GM12878 (cell line): ENCODE data around the gene DPF3. TPM values are rescaled to one million over a fixed set of nuclear protein-coding genes. Genes with fewer than 3 reads are reported as not detected.

Source experiments
- ATAC-seq: fragments of 200-7000 bp; cut with Tn5 transposase; 3 replicates; pipeline ENCODE4 v1.9.1; 2020; ENCODE audit warnings: mild to moderate bottlenecking, moderate library complexity
- BruUV-seq: library from RNA; stranded (reverse); fragments of 400-500 nt; replicated peaks from 2 replicates; lab custom pipeline; 2021; lab: Mats Ljungman, UMichigan
- CTCF ChIA-PET: fragments of 300-600 bp; sonication (Branson Sonifier 250); formaldehyde crosslinking; extraction: SDS; loops from one replicate; lab custom pipeline; 2021; ENCODE audit warnings: inconsistent platforms; lab: Yijun Ruan, JAX
- POLR2A ChIA-PET: fragments of 350-600 bp; formaldehyde crosslinking; extraction: SDS; loops from one replicate; lab custom pipeline; 2021; ENCODE audit warnings: inconsistent platforms; lab: Charles Lee
- RAD21 ChIA-PET: fragments of 300-600 bp; sonication (Branson Sonifier 250); formaldehyde crosslinking; loops from one replicate; lab custom pipeline; 2023; ENCODE audit warnings: antibody characterized with exemption; ENCODE audit not compliant: unreplicated experiment; lab: Charles Lee
- SMC1A ChIA-PET: fragments of 300-600 bp; sonication (Branson Sonifier 250); formaldehyde crosslinking; loops from one replicate; lab custom pipeline; 2023; ENCODE audit not compliant: unreplicated experiment, uncharacterized antibody; lab: Charles Lee
- DNase-seq: peaks from one replicate; pipeline ENCODE4 v3.0.0-alpha.2; 2011; ENCODE audit warnings: low read depth, low spot score
- FAIRE-seq: peaks from 3 replicates; lab custom pipeline; 2011; peaks lifted over from hg19 to GRCh38; lab: Jason Lieb, UNC
- H2AFZ ChIP-seq: 2 replicates; pipeline ENCODE4 v1.6.0; 2011; ENCODE audit warnings: low read depth, low read length, control low read depth; ENCODE audit not compliant: control insufficient read depth
- H3K27ac ChIP-seq: 2 replicates; pipeline ENCODE4 v1.5.1; 2011; ENCODE audit warnings: control low read depth; ENCODE audit not compliant: control insufficient read depth, insufficient read depth
- H3K27me3 ChIP-seq, 2 experiments: replicated peaks in 1 of 2; 2 replicates each; pipeline versions ENCODE4 v1.6.0 to v1.6.1; 2011; ENCODE audit warnings: low read length in 1 of 2; ENCODE audit not compliant: control insufficient read depth in 2 of 2, insufficient read depth in 2 of 2
- H3K36me3 ChIP-seq, 2 experiments: 2 replicates each; pipeline ENCODE4 v1.5.1; 2011; ENCODE audit warnings: low read length in 1 of 2; ENCODE audit not compliant: control insufficient read depth in 2 of 2, insufficient read depth in 2 of 2
- H3K4me1 ChIP-seq: 2 replicates; pipeline ENCODE4 v1.6.1; 2011; ENCODE audit warnings: mild to moderate bottlenecking, low read length, moderate library complexity, mixed read lengths; ENCODE audit not compliant: control insufficient read depth, insufficient read depth
- H3K4me2 ChIP-seq: 2 replicates; pipeline ENCODE4 v1.6.0; 2011; ENCODE audit warnings: control low read depth; ENCODE audit not compliant: control insufficient read depth, insufficient read depth
- H3K4me3 ChIP-seq: fragments of 200-600 bp; sonication (generic); 2 replicates; pipeline ENCODE4 v1.5.1; 2016
- H3K79me2 ChIP-seq: 2 replicates; pipeline ENCODE4 v1.6.0; 2011; ENCODE audit warnings: low read length; ENCODE audit not compliant: control insufficient read depth, insufficient read depth
- H3K9ac ChIP-seq: 2 replicates; pipeline ENCODE4 v1.8.0; 2011; ENCODE audit warnings: low read length, control low read depth, mixed read lengths; ENCODE audit not compliant: control insufficient read depth, insufficient read depth
- H3K9me3 ChIP-seq: replicated peaks from 3 replicates; pipeline ENCODE4 v1.5.1; 2011; ENCODE audit warnings: mild to moderate bottlenecking, low read length; ENCODE audit not compliant: control insufficient read depth, insufficient read depth
- H4K20me1 ChIP-seq: 2 replicates; pipeline ENCODE4 v1.6.0; 2011; ENCODE audit not compliant: control insufficient read depth, insufficient read depth
- BCL11A ChIP-seq: IDR thresholded peaks from 2 replicates; pipeline ENCODE4 v1.6.1; 2011; ENCODE audit warnings: low read depth, low read length
- CHD4 ChIP-seq: fragments of 200-600 bp; sonication (generic); IDR thresholded peaks from 2 replicates; pipeline ENCODE4 v1.6.1; 2016; ENCODE audit warnings: mild to moderate bottlenecking
- DPF2 ChIP-seq: fragments of 450-650 bp; IDR thresholded peaks from 2 replicates; pipeline ENCODE4 v1.6.1; 2017; ENCODE audit warnings: mild to moderate bottlenecking
- GABPA ChIP-seq: IDR thresholded peaks from 2 replicates; pipeline ENCODE4 v1.6.1; 2014; ENCODE audit warnings: antibody characterized with exemption, low read depth, mild to moderate bottlenecking, inconsistent platforms
- JUND ChIP-seq: IDR thresholded peaks from 2 replicates; pipeline ENCODE4 v1.6.1; 2012; ENCODE audit warnings: low read depth, mild to moderate bottlenecking, low read length, improper control_type of control experiment, moderate library complexity
- MEF2B ChIP-seq: fragments of 450-650 bp; IDR thresholded peaks from 2 replicates; pipeline ENCODE4 v1.6.1; 2018; ENCODE audit warnings: mild to moderate bottlenecking, moderate library complexity; ENCODE audit not compliant: partially characterized antibody, poor library complexity, severe bottlenecking
- SMARCA5 ChIP-seq: fragments of 450-650 bp; IDR thresholded peaks from 2 replicates; pipeline ENCODE4 v1.6.1; 2017; ENCODE audit warnings: mild to moderate bottlenecking
- STAT3 ChIP-seq: IDR thresholded peaks from 2 replicates; pipeline ENCODE4 v1.6.1; 2011; ENCODE audit warnings: low read depth, low read length, improper control_type of control experiment
- YBX1 ChIP-seq: fragments of 450-650 bp; IDR thresholded peaks from 2 replicates; pipeline ENCODE4 v1.6.1; 2016; ENCODE audit warnings: antibody characterized with exemption
- ZNF274 ChIP-seq: IDR thresholded peaks from one replicate; pipeline ENCODE4 v1.8.0; 2011; ENCODE audit not compliant: insufficient read length, insufficient read depth
- ZZZ3 ChIP-seq: IDR thresholded peaks from 2 replicates; pipeline ENCODE4 v1.6.1; 2011; ENCODE audit warnings: low read depth; ENCODE audit not compliant: control insufficient read depth, insufficient read length
- WGBS: methylation state at CpG from one replicate; pipeline ENCODE4 v1.1.6; 2016; ENCODE audit warnings: low lambda C conversion rate; ENCODE audit not compliant: insufficient replicate concordance, insufficient coverage; ENCODE audit errors: missing lambda C conversion rate; 5-methylcytosine and 5-hydroxymethylcytosine counted together
- in situ Hi-C: fragments of 300-500 bp; cut with MboI; formaldehyde crosslinking; loops from 9 replicates; pipeline ENCODE4 v1.14.3; 2018; ENCODE audit warnings: mixed read lengths
- intact Hi-C: fragments of 100-400 bp; cut with micrococcal nuclease; formaldehyde crosslinking; loops from one replicate; pipeline ENCODE4 v1.14.2; 2022; ENCODE audit not compliant: unreplicated experiment
- polyA plus RNA-seq, 11 experiments: library from polyadenylated mRNA; depleted of rRNA in 4 of 11; unstranded in 6 of 11; stranded (reverse) in 5 of 11; fragments of >200 nt; fragmentation: Nextera tagmentation in 4 of 11; fragmentation: Illumina TruSeq in 1 of 11; extraction: Ambion mirVana in 4 of 11; extraction: Trizol in 1 of 11; gene quantifications; 1 replicate in 1 of 11; 2 replicates in 10 of 11; pipeline versions ENCODE4 v1.2.1 to v1.2.3, GENCODE V29; 2011 to 2016; ENCODE audit warnings: inconsistent platforms in 2 of 11, missing spikeins in 2 of 11, low read depth in 1 of 11
- total RNA-seq, 4 experiments: library from RNA; depleted of rRNA in 3 of 4; stranded (reverse); fragments of >200 nt in 3 of 4; fragmentation: Illumina TruSeq in 1 of 4; extraction: Trizol in 1 of 4; gene quantifications; 2 replicates each; pipeline versions ENCODE4 v1.2.1 to v1.2.3, GENCODE V29; 2013 to 2021
- TF ChIP-seq, protein P1 (sequence below): IDR thresholded peaks from 2 replicates; pipeline ENCODE4 v1.6.1; 2011; ENCODE audit warnings: low read depth, mild to moderate bottlenecking, low read length, moderate library complexity, borderline replicate concordance; ENCODE audit errors: extremely low read depth
- TF ChIP-seq, protein P2 (sequence below): IDR thresholded peaks from 2 replicates; pipeline ENCODE4 v1.6.1; 2012; ENCODE audit warnings: improper control_type of control experiment, low read depth, low read length; ENCODE audit not compliant: insufficient replicate concordance
- TF ChIP-seq, protein P3 (sequence below): fragments of 450-650 bp; IDR thresholded peaks from 2 replicates; pipeline ENCODE4 v1.6.1; 2017; ENCODE audit warnings: mild to moderate bottlenecking
- TF ChIP-seq, protein P4 (sequence below): IDR thresholded peaks from 2 replicates; pipeline ENCODE4 v1.6.1; 2012; ENCODE audit warnings: low read depth, low read length, improper control_type of control experiment

The DPF3 gene
- total and polyA plus RNA-seq, 10 of the 15 experiments (the other 5 are each of a cell fraction or from before 2014, with no cell fraction given): 0.69 to 8.0 (median 2.2) TPM

DNA sequence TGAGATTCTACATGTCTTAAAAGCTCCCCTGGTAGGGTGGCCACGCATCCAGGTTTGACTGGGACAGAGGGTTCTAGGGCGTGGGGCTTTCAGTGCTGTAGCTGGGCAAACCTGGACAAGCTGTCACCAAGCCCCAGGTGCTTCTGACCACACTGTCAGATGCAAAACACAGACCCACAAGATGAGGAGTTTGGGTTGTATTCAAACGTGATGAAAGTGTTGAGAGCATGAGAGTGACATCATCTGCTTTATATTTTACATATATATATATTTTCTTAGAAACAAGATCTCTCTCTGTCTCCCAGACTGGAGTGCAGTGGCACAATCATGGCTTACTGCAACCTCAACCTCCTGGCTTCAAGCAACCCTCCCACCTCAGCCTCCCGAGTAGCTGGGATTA, 210.1 kb downstream of the DPF3 start:
- no peaks in the 10 kb centered on the region for H4K20me1 ChIP-seq
- H3K4me1 ChIP-seq: no peaks in the 10 kb centered on the region
- in situ Hi-C loops (no loop called here), intact Hi-C loops (no loop called here)
- no peak for DNase-seq
- no peak for FAIRE-seq
- H3K36me3 ChIP-seq: no peaks in the 10 kb centered on the region
- no peaks in the 10 kb centered on the region for H3K79me2 ChIP-seq
- WGBS: 21% methylated on average over 4 of the region's 4 CpGs
- CTCF ChIA-PET: no interaction called here
- SMC1A ChIA-PET: interaction anchor here (1.2 kb wide), 1 partner anchor 48 kb away, joined by 3 read pairs; no protein-coding TSS in a partner anchor
- H2AFZ ChIP-seq: no peak overlapping the region
- H3K9ac ChIP-seq: no peak overlapping the region
- RAD21 ChIA-PET: no interaction called here
- no peaks in the 10 kb centered on the region for H3K9me3 ChIP-seq
- BruUV-seq: no TSS peak
- no peak overlapping the region for H3K4me3 ChIP-seq
- H3K27me3 ChIP-seq: no peaks in the 10 kb centered on the region; a peak in 1 of 4 replicates
- no peak overlapping the region for H3K27ac ChIP-seq
- TF ChIP-seq YBX1 (no peak), JUND (no peak), STAT3 (no peak), CHD4 (no peak), ZZZ3 (no peak), SMARCA5 (no peak), GABPA (no peak), DPF2 (no peak), BCL11A (no peak), ZNF274 (no peak), MEF2B (no peak)
- TF ChIP-seq, protein P1, sequence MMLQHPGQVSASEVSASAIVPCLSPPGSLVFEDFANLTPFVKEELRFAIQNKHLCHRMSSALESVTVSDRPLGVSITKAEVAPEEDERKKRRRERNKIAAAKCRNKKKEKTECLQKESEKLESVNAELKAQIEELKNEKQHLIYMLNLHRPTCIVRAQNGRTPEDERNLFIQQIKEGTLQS: no peak
- TF ChIP-seq, protein P2, sequence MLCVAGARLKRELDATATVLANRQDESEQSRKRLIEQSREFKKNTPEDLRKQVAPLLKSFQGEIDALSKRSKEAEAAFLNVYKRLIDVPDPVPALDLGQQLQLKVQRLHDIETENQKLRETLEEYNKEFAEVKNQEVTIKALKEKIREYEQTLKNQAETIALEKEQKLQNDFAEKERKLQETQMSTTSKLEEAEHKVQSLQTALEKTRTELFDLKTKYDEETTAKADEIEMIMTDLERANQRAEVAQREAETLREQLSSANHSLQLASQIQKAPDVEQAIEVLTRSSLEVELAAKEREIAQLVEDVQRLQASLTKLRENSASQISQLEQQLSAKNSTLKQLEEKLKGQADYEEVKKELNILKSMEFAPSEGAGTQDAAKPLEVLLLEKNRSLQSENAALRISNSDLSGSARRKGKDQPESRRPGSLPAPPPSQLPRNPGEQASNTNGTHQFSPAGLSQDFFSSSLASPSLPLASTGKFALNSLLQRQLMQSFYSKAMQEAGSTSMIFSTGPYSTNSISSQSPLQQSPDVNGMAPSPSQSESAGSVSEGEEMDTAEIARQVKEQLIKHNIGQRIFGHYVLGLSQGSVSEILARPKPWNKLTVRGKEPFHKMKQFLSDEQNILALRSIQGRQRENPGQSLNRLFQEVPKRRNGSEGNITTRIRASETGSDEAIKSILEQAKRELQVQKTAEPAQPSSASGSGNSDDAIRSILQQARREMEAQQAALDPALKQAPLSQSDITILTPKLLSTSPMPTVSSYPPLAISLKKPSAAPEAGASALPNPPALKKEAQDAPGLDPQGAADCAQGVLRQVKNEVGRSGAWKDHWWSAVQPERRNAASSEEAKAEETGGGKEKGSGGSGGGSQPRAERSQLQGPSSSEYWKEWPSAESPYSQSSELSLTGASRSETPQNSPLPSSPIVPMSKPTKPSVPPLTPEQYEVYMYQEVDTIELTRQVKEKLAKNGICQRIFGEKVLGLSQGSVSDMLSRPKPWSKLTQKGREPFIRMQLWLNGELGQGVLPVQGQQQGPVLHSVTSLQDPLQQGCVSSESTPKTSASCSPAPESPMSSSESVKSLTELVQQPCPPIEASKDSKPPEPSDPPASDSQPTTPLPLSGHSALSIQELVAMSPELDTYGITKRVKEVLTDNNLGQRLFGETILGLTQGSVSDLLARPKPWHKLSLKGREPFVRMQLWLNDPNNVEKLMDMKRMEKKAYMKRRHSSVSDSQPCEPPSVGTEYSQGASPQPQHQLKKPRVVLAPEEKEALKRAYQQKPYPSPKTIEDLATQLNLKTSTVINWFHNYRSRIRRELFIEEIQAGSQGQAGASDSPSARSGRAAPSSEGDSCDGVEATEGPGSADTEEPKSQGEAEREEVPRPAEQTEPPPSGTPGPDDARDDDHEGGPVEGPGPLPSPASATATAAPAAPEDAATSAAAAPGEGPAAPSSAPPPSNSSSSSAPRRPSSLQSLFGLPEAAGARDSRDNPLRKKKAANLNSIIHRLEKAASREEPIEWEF: no peak
- TF ChIP-seq, protein P3, sequence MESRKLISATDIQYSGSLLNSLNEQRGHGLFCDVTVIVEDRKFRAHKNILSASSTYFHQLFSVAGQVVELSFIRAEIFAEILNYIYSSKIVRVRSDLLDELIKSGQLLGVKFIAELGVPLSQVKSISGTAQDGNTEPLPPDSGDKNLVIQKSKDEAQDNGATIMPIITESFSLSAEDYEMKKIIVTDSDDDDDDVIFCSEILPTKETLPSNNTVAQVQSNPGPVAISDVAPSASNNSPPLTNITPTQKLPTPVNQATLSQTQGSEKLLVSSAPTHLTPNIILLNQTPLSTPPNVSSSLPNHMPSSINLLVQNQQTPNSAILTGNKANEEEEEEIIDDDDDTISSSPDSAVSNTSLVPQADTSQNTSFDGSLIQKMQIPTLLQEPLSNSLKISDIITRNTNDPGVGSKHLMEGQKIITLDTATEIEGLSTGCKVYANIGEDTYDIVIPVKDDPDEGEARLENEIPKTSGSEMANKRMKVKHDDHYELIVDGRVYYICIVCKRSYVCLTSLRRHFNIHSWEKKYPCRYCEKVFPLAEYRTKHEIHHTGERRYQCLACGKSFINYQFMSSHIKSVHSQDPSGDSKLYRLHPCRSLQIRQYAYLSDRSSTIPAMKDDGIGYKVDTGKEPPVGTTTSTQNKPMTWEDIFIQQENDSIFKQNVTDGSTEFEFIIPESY: no peak
- TF ChIP-seq, protein P4, sequence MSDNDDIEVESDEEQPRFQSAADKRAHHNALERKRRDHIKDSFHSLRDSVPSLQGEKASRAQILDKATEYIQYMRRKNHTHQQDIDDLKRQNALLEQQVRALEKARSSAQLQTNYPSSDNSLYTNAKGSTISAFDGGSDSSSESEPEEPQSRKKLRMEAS: no peak
- ATAC-seq: no peak
- POLR2A ChIA-PET: no interaction called here
- H3K4me2 ChIP-seq: no peak overlapping the region
